DMS 273 treated with DMSO at 0.1 percent for 48 hours (cell line): ENCODE data around the gene BLCAP.
"Not testable (repeated sequence)": the region's sequence is repeated elsewhere in the genome, so short reads cannot be mapped to it uniquely, and the experiment has no call there.

Experiments
- DNase-seq: peaks from one replicate; lab custom pipeline; 2025; lab: John Stamatoyannopoulos, UW

The BLCAP gene

GRCh38 chr20:37480919-37481318 is 46.8 kb downstream of the BLCAP start:
- no peak for DNase-seq

GRCh38 chr20:37479925-37480691 is 47.6 kb downstream of the BLCAP start:
- no peak for DNase-seq

GRCh38 chr20:37479266-37479665 is 48.4 kb downstream of the BLCAP start:
- DNase-seq: no peak

GRCh38 chr20:37477041-37477440 is 50.6 kb downstream of the BLCAP start:
- DNase-seq: no peak

- DNase-seq: no peak
These were observed 52.4 kb downstream of the BLCAP start for GRCh38 chr20:37475252-37475651.

- no peak for DNase-seq
These were observed 53.3 kb downstream of the BLCAP start for GRCh38 chr20:37474386-37474785.

GRCh38 chr20:37473249-37474000 is 54.3 kb downstream of the BLCAP start:
- DNase-seq: no peak

- DNase-seq: not testable (repeated sequence)
These were observed 55.2 kb downstream of the BLCAP start for GRCh38 chr20:37472435-37472834.

- no peak for DNase-seq
These were observed 55.9 kb downstream of the BLCAP start for GRCh38 chr20:37471741-37472235.

- not testable (repeated sequence) for DNase-seq
These were observed 57.5 kb downstream of the BLCAP start for GRCh38 chr20:37470190-37470589.

- DNase-seq: no peak
These were observed 58.1 kb downstream of the BLCAP start for GRCh38 chr20:37469531-37469930.

GRCh38 chr20:37468886-37469285 is 58.8 kb downstream of the BLCAP start:
- no peak for DNase-seq
